Glutamatergic neuron (in vitro differentiated cells): Measurements from ENCODE around the gene TMEM100. TPM values are rescaled to one million over a fixed set of nuclear protein-coding genes. Genes with fewer than 3 reads are reported as not detected.

ENCODE experiments used
- DNase-seq: peaks from one replicate; pipeline ENCODE4 v3.0.0; 2022
- H3K27ac Mint-ChIP-seq: one replicate; pipeline ENCODE4 v1.8.0; 2020; ENCODE audit warnings: mild to moderate bottlenecking, mixed read lengths, inconsistent platforms; ENCODE audit not compliant: unreplicated experiment
- H3K27me3 Mint-ChIP-seq: one replicate; pipeline ENCODE4 v1.8.0; 2020; ENCODE audit warnings: mild to moderate bottlenecking, moderate library complexity, mixed read lengths, inconsistent platforms; ENCODE audit not compliant: unreplicated experiment
- H3K36me3 Mint-ChIP-seq: one replicate; pipeline ENCODE4 v1.8.0; 2020; ENCODE audit warnings: mild to moderate bottlenecking, mixed read lengths, inconsistent platforms; ENCODE audit not compliant: unreplicated experiment
- H3K4me1 Mint-ChIP-seq: one replicate; pipeline ENCODE4 v1.8.0; 2020; ENCODE audit warnings: mild to moderate bottlenecking, low read depth, mixed read lengths, inconsistent platforms; ENCODE audit not compliant: unreplicated experiment
- H3K4me3 Mint-ChIP-seq: one replicate; pipeline ENCODE4 v1.8.0; 2020; ENCODE audit warnings: mild to moderate bottlenecking, mixed read lengths, inconsistent platforms; ENCODE audit not compliant: unreplicated experiment
- H3K9me3 Mint-ChIP-seq: one replicate; pipeline ENCODE4 v1.8.0; 2020; ENCODE audit warnings: mild to moderate bottlenecking, moderate library complexity, mixed read lengths, inconsistent platforms; ENCODE audit not compliant: unreplicated experiment
- total RNA-seq: library from RNA; stranded (reverse); fragmentation: NEBNext Ultra II Directional; extraction: Animal tissue kit (Norgen Biotek cat#: 25700); gene quantifications from one replicate; pipeline ENCODE4 v1.2.1, GENCODE V29; 2021; ENCODE audit not compliant: unreplicated experiment
- TF ChIP-seq, protein P1 (sequence below): fragments of 200-600 bp; sonication (generic); IDR thresholded peaks from one replicate; pipeline ENCODE4 v1.5.0; 2021; ENCODE audit not compliant: partially characterized antibody, unreplicated experiment

The TMEM100 gene
- total RNA-seq, 1 donor from 2014 or later = 1.4 TPM

DNA sequence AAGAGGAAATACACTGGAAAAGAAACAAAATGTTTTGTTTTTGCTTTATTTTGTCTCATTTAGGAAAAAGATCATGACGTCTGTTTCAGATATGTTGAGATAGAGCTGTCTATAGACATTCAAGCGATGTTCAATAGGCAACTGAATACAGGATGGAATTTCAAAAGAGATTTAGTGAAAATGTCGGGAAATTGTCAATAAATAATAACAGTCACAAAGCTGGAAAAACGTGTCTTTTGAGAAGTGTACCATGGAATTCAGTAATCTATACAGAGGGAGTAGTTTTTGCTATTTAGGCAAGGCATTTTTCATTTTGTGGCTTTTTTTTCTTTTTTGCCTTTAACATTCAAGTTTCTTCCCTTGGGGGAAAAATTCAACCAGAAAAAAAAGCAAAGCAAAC, 33.0 kb downstream of the TMEM100 start:
- Mint-ChIP-seq H3K4me1 (peaks cover 5% of the 10 kb centered on the region), H3K27ac (peak overlapping the region; percentile 10), H3K27me3 (peaks cover 2% of the 10 kb centered on the region), H3K36me3 (peaks cover 14% of the 10 kb centered on the region), H3K9me3 (no peaks in the 10 kb centered on the region), H3K4me3 (no peak overlapping the region)
- TF ChIP-seq, protein P1, sequence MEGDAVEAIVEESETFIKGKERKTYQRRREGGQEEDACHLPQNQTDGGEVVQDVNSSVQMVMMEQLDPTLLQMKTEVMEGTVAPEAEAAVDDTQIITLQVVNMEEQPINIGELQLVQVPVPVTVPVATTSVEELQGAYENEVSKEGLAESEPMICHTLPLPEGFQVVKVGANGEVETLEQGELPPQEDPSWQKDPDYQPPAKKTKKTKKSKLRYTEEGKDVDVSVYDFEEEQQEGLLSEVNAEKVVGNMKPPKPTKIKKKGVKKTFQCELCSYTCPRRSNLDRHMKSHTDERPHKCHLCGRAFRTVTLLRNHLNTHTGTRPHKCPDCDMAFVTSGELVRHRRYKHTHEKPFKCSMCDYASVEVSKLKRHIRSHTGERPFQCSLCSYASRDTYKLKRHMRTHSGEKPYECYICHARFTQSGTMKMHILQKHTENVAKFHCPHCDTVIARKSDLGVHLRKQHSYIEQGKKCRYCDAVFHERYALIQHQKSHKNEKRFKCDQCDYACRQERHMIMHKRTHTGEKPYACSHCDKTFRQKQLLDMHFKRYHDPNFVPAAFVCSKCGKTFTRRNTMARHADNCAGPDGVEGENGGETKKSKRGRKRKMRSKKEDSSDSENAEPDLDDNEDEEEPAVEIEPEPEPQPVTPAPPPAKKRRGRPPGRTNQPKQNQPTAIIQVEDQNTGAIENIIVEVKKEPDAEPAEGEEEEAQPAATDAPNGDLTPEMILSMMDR = no peak
- no peak for DNase-seq

DNA sequence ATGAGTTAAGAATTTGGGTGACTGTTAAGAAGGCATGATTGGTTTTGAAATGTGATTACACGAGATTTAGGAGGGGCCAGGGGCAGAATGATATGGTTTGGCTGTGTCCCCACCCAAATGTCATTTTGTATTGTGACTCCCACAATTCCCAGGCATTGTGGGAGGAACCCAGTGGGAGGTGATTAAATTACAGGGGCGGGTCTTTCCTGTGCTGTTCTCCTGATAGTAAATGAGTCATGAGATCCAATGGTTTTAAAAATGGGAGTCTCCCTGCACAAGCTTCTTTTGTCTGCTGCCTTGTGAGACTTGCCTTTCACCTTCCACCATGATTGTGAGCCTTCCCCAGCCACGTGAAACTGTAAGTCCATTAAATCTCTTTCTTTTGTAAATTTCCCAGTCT, 34.6 kb downstream of the TMEM100 start:
- TF ChIP-seq, protein P1 = no peak
- Mint-ChIP-seq H3K27ac (no peak overlapping the region), H3K36me3 (peaks cover 14% of the 10 kb centered on the region), H3K9me3 (no peaks in the 10 kb centered on the region), H3K4me3 (no peak overlapping the region), H3K27me3 (peaks cover 2% of the 10 kb centered on the region), H3K4me1 (peaks cover 5% of the 10 kb centered on the region)
- no peak for DNase-seq

DNA sequence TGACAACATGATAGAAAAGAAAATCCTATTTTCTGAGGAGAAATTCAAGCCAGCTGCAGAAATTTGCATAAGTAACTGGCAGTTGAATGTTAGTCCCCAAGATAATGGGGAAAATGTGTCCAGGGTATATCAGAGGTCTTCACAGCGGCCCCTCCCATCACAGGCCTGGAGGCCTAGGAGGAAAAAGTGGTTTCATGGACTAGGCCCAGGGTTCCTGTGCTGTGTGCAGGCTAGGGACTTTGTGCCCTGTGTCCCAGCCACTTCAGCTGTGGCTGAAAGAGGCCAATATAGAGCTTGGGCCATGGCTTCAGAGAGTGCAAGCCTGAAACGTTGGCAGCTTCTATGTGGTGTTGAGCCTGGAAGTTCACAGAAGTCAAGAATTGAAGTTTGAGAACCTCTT, 35.6 kb downstream of the TMEM100 start:
- peaks cover 5% of the 10 kb centered on the region for H3K4me1 Mint-ChIP-seq
- DNase-seq = no peak
- no peaks in the 10 kb centered on the region for H3K9me3 Mint-ChIP-seq
- no peak overlapping the region for H3K4me3 Mint-ChIP-seq
- H3K27me3 Mint-ChIP-seq = peaks cover 2% of the 10 kb centered on the region
- TF ChIP-seq, protein P1 = no peak
- peaks cover 14% of the 10 kb centered on the region for H3K36me3 Mint-ChIP-seq
- no peak overlapping the region for H3K27ac Mint-ChIP-seq

DNA sequence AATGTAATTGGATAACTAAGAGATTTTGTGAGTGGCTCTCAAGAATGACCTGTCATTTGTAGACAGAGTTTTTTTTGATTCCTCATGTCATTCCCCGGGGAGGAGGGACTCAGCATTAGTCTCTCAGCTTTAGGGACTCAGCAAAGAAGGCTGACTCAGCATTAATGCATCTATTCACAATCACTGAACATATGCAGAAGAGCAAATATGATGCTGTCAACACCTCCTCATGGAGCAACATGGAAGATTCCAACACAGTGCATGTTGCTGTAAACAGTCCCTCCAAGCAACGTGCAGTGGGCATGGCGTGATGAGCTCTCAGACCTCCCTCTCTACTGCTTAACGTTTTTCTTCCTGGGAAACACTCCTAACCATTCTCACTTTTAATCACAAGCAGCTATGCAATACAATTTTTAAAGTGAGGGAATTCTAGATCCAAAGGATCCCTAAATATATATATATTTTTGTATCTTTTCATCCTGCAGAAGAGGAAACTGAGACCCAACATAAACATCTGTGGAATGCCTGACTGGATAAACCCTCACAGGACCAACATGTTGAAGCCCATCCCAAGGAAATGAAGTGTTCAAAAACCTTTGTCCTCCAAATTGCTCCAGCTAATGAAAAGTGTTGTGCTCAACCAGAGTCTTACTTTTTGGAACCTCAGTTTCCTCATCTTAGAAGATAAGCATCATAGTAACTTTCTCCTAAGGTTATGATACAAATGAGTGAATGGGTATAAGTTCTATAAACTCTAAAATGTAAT, 38.9 kb downstream of the TMEM100 start:
- peaks cover 2% of the 10 kb centered on the region for H3K27me3 Mint-ChIP-seq
- no peaks in the 10 kb centered on the region for H3K4me1 Mint-ChIP-seq
- no peak overlapping the region for H3K4me3 Mint-ChIP-seq
- H3K36me3 Mint-ChIP-seq = peaks cover 14% of the 10 kb centered on the region
- TF ChIP-seq, protein P1 = no peak
- no peaks in the 10 kb centered on the region for H3K9me3 Mint-ChIP-seq
- no peak overlapping the region for H3K27ac Mint-ChIP-seq
- no peak for DNase-seq

DNA sequence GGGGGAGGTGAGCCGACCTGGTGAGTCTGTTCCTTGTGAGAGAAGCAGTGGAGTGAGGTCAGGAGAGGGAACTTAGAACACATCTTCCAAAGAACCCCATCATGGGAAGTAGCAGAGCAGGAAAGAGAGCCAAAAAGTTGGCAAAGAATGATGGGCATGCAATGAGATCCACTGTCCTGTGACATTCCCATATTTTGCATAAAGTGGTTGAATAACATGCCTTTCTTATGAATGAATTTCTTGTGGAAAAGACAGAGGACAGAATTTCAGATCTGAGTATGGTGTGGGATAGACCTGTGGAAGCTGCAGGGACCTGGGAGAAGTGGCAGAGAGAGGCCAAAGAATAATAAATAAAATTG, 41.3 kb downstream of the TMEM100 start:
- Mint-ChIP-seq H3K9me3 (no peaks in the 10 kb centered on the region), H3K36me3 (peaks cover 9% of the 10 kb centered on the region)

More for the DNA sequence above, 41.3 kb downstream of the TMEM100 start:
- H3K4me1 Mint-ChIP-seq = no peaks in the 10 kb centered on the region
- peaks cover 2% of the 10 kb centered on the region for H3K27me3 Mint-ChIP-seq
- TF ChIP-seq, protein P1 = no peak
- no peak overlapping the region for H3K4me3 Mint-ChIP-seq
- no peak overlapping the region for H3K27ac Mint-ChIP-seq
- no peak for DNase-seq
